ENCODE measurements around the gene CYFIP2.

The CYFIP2 gene

DNA sequence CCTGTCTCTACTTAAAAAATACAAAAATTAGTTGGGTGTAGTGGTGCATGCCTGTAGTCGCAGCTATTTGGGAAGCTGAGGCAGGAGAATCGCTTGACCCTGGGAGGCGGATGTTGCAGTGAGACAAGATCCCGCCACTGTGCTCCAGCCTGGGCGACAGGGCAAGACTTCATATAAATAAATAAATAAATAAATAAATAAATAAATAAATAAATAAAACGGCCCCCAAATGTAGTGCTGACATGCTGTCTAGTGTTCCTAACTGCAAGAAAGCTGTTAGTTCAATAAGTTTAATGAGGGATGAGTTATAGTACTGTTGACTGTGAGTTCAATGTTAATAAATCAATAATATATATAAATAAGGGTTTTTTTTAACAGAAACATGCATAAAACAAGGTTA is 7.5 kb upstream of the CYFIP2 start:
- H3K4me1 ChIP-seq (ENCODE audit: insufficient read depth, low read length, severe bottlenecking) = peaks cover 4% of the 10 kb centered on the region
- TF ChIP-seq, protein P1, sequence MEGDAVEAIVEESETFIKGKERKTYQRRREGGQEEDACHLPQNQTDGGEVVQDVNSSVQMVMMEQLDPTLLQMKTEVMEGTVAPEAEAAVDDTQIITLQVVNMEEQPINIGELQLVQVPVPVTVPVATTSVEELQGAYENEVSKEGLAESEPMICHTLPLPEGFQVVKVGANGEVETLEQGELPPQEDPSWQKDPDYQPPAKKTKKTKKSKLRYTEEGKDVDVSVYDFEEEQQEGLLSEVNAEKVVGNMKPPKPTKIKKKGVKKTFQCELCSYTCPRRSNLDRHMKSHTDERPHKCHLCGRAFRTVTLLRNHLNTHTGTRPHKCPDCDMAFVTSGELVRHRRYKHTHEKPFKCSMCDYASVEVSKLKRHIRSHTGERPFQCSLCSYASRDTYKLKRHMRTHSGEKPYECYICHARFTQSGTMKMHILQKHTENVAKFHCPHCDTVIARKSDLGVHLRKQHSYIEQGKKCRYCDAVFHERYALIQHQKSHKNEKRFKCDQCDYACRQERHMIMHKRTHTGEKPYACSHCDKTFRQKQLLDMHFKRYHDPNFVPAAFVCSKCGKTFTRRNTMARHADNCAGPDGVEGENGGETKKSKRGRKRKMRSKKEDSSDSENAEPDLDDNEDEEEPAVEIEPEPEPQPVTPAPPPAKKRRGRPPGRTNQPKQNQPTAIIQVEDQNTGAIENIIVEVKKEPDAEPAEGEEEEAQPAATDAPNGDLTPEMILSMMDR (IDR thresholded peaks at IDR 0.05; ENCODE audit: low read length) = no peak
- no peak for TF ChIP-seq EZH2 (IDR thresholded peaks at IDR 0.05; ENCODE audit: borderline replicate concordance, low read length)
- no peaks in the 10 kb centered on the region for H3K79me2 ChIP-seq (ENCODE audit: insufficient read depth, low read length)
- H3F3A ChIP-seq (ENCODE audit: insufficient read depth, low read length) = no peaks in the 10 kb centered on the region
- H3K27ac ChIP-seq (ENCODE audit: low read depth, low read length, poor library complexity, severe bottlenecking) = no peak overlapping the region
- H3K36me3 ChIP-seq (ENCODE audit: insufficient read depth, low read length) = peaks cover 20% of the 10 kb centered on the region; the same call in 1 of the 2 replicates
- no peaks in the 10 kb centered on the region for H3K9me3 ChIP-seq (ENCODE audit: low read length)
- no peaks in the 10 kb centered on the region for H3K27me3 ChIP-seq (ENCODE audit: insufficient read depth, low read length)
- H2AFZ ChIP-seq (ENCODE audit: low read length) = no peak overlapping the region
- no peak overlapping the region for H3K9ac ChIP-seq (ENCODE audit: low read length)
- H3K9me2 ChIP-seq (ENCODE audit: low read depth, low read length) = no peaks in the 10 kb centered on the region
- H4K20me1 ChIP-seq (ENCODE audit: insufficient read depth, low read length) = no peaks in the 10 kb centered on the region
- H3K4me2 ChIP-seq (ENCODE audit: low read length) = no peak overlapping the region
- no peak overlapping the region for H3K4me3 ChIP-seq (ENCODE audit: low read depth, low read length, poor library complexity, severe bottlenecking)

DNA sequence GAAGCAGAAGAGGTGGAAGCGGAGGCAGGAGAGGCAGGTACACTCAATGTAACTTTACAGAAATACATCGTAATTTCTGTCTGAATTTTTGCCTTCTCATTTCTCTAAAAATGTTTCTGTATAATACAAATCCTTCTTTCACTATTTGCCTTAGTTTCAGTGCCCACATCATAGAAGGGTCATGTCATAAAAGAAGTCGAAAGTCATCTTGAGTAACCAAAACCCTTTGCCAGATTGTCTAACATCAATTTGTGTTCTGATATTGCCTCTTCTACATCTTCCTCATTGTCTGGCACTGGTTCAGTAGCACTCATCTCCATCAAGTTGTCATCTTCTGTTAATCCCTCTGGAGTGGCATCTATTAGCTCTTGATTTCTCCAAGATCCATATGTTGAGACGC is 6.2 kb upstream of the CYFIP2 start:
- no peaks in the 10 kb centered on the region for H3F3A ChIP-seq (ENCODE audit: insufficient read depth, low read length)
- H3K4me2 ChIP-seq (ENCODE audit: low read length) = no peak overlapping the region
- H3K9me3 ChIP-seq (ENCODE audit: low read length) = no peaks in the 10 kb centered on the region
- H4K20me1 ChIP-seq (ENCODE audit: insufficient read depth, low read length) = no peaks in the 10 kb centered on the region
- H3K36me3 ChIP-seq (ENCODE audit: insufficient read depth, low read length) = peaks cover 9% of the 10 kb centered on the region; the same call in 1 of the 2 replicates
- no peak overlapping the region for H3K9ac ChIP-seq (ENCODE audit: low read length)
- no peak overlapping the region for H3K4me3 ChIP-seq (ENCODE audit: low read depth, low read length, poor library complexity, severe bottlenecking)
- H3K9me2 ChIP-seq (ENCODE audit: low read depth, low read length) = no peaks in the 10 kb centered on the region
- no peak for TF ChIP-seq EZH2 (IDR thresholded peaks at IDR 0.05; ENCODE audit: borderline replicate concordance, low read length)
- TF ChIP-seq, protein P1 (IDR thresholded peaks at IDR 0.05; ENCODE audit: low read length) = no peak
- no peaks in the 10 kb centered on the region for H3K79me2 ChIP-seq (ENCODE audit: insufficient read depth, low read length)
- H3K27ac ChIP-seq (ENCODE audit: low read depth, low read length, poor library complexity, severe bottlenecking) = no peak overlapping the region
- H3K4me1 ChIP-seq (ENCODE audit: insufficient read depth, low read length, severe bottlenecking) = peaks cover 16% of the 10 kb centered on the region
- no peak overlapping the region for H2AFZ ChIP-seq (ENCODE audit: low read length)
- no peaks in the 10 kb centered on the region for H3K27me3 ChIP-seq (ENCODE audit: insufficient read depth, low read length)

DNA sequence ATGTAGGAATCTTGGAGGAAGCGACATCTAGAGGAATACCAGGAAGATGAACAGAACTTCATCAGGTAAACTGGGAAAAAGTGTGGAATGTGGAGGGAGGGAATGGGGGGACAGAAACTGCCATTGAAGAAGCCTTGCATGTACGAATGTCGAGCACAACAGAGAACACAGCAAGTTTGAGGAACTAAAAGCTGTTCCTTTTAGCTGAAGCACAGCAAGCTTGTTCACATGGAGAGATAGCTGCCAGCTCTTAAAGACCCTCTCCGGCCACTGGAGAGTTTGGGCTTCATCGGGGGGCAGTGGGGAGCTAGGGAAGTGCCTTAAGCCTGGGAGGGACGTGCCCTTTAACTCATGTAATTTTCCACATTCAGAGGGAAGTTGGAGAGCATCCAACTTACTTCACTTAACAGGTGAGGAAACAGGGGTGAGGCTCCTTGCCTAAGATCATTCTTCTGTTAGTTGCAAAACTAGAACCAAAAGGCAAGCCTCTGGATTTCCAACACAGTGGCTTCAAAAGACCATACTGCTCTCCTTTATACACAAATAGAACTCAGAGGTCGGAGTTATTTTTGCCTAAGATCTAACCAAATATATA is 2.3 kb upstream of the CYFIP2 start:
- peaks cover 3% of the 10 kb centered on the region; the same call in 1 of the 2 replicates for H3K36me3 ChIP-seq (ENCODE audit: insufficient read depth, low read length)
- H4K20me1 ChIP-seq (ENCODE audit: insufficient read depth, low read length) = no peaks in the 10 kb centered on the region
- peak overlapping the region; percentile 26; the same call in 1 of the 2 replicates for H3K9ac ChIP-seq (ENCODE audit: low read length)
- peak overlapping the region; percentile 51 for H3K4me2 ChIP-seq (ENCODE audit: low read length)
- peaks cover 23% of the 10 kb centered on the region for H3K79me2 ChIP-seq (ENCODE audit: insufficient read depth, low read length)
- no peaks in the 10 kb centered on the region for H3K9me3 ChIP-seq (ENCODE audit: low read length)
- no peaks in the 10 kb centered on the region for H3K27me3 ChIP-seq (ENCODE audit: insufficient read depth, low read length)
- H3K9me2 ChIP-seq (ENCODE audit: low read depth, low read length) = no peaks in the 10 kb centered on the region
- H3K27ac ChIP-seq (ENCODE audit: low read depth, low read length, poor library complexity, severe bottlenecking) = peak overlapping the region; percentile 42
- TF ChIP-seq, protein P1 (IDR thresholded peaks at IDR 0.05; ENCODE audit: low read length) = no peak
- TF ChIP-seq EZH2 (IDR thresholded peaks at IDR 0.05; ENCODE audit: borderline replicate concordance, low read length) = no peak
- 0 out of 2 replicates have a peak overlapping the region, but pooled peaks have one; percentile 16 for H2AFZ ChIP-seq (ENCODE audit: low read length)
- H3K4me3 ChIP-seq (ENCODE audit: low read depth, low read length, poor library complexity, severe bottlenecking) = no peak overlapping the region
- H3F3A ChIP-seq (ENCODE audit: insufficient read depth, low read length) = no peaks in the 10 kb centered on the region
- peaks cover 45% of the 10 kb centered on the region for H3K4me1 ChIP-seq (ENCODE audit: insufficient read depth, low read length, severe bottlenecking)
